GM03348 (cell line): ENCODE results near the gene CHST2.
"Not testable (repeated sequence)": the region's sequence is repeated elsewhere in the genome, so short reads cannot be mapped to it uniquely, and the experiment has no call there.

Experiments used
- DNase-seq: peaks from one replicate; pipeline ENCODE4 v3.0.0; 2012; ENCODE audit warnings: low spot score

CHST2 gene

GRCh38 chr3:143134471-143134870 lies 14.9 kb downstream of the CHST2 start:
- no peak for DNase-seq

GRCh38 chr3:143135150-143135549 lies 15.6 kb downstream of the CHST2 start:
- DNase-seq, result peak; percentile 94

GRCh38 chr3:143137435-143138036 lies 18.0 kb downstream of the CHST2 start:
- no peak for DNase-seq

- DNase-seq, result no peak
Observed at GRCh38 chr3:143138953-143139352, 19.4 kb downstream of the CHST2 start.

GRCh38 chr3:143139762-143140161 lies 20.2 kb downstream of the CHST2 start:
- DNase-seq, result peak; percentile 13

GRCh38 chr3:143140550-143140949 lies 21.0 kb downstream of the CHST2 start:
- DNase-seq, result no peak

- no peak for DNase-seq
Observed at GRCh38 chr3:143142354-143142753, 22.8 kb downstream of the CHST2 start.

GRCh38 chr3:143145906-143146305 lies 26.3 kb downstream of the CHST2 start:
- DNase-seq, result no peak

GRCh38 chr3:143146486-143147274 lies 27.1 kb downstream of the CHST2 start:
- no peak for DNase-seq

GRCh38 chr3:143147707-143148106 lies 28.1 kb downstream of the CHST2 start:
- no peak for DNase-seq

- DNase-seq, result no peak
Observed at GRCh38 chr3:143150071-143150470, 30.5 kb downstream of the CHST2 start.

- DNase-seq, result no peak
Observed at GRCh38 chr3:143151004-143151731, 31.6 kb downstream of the CHST2 start.

GRCh38 chr3:143152043-143152442 lies 32.5 kb downstream of the CHST2 start:
- no peak for DNase-seq

GRCh38 chr3:143155756-143156155 lies 36.2 kb downstream of the CHST2 start:
- no peak for DNase-seq

GRCh38 chr3:143158014-143158988 lies 38.7 kb downstream of the CHST2 start:
- peak; percentile 35 for DNase-seq

GRCh38 chr3:143160437-143160836 lies 40.9 kb downstream of the CHST2 start:
- no peak for DNase-seq

- DNase-seq, result no peak
Observed at GRCh38 chr3:143163562-143164100, 44.1 kb downstream of the CHST2 start.

GRCh38 chr3:143165211-143165610 lies 45.6 kb downstream of the CHST2 start:
- no peak for DNase-seq

- DNase-seq, result not testable (repeated sequence)
Observed at GRCh38 chr3:143165612-143166285, 46.2 kb downstream of the CHST2 start.

GRCh38 chr3:143166376-143166775 lies 46.8 kb downstream of the CHST2 start:
- no peak for DNase-seq
